Measurements from ENCODE around the gene SFTA2.
"Not testable (repeated sequence)": the region's sequence is repeated elsewhere in the genome, so short reads cannot be mapped to it uniquely, and the experiment has no call there.

SFTA2 gene

DNA sequence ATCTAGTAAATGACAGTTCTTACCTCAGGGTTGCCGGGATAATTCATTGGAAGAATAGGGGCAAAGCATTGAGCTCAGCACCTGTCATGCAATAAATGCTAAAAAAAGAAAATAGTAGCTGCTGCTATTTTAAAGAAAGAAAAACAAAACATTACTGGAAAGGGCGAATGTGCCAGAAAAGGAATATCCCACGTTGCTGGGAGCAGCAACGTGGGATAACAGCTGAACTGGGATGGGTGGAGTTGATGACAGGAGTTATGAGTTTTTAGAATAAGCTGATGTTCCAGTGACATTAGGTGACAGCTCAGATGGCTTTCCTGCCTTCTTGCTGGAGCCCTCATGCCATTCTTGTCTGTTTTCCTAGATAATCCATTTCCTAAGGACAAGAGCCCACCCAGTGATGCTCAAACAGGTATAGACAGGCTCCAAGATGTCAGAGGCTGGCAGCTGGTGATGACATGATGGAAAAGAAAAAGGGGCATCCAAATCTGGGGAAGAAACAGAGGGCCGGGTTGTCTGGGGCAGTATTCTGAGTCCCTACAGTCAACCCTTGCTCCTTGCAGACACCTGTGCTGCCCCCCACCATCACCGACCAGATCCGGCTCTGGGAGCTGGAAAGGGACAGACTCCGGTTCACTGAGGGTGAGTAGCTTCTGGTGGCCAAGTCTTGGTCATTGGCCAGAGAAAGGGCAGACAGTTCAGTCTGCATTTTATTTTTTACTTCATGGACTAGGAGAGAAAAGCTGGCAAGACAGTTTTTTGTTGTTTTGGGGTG is 19.0 kb downstream of the SFTA2 start:
- DNase-seq: no peak

DNA sequence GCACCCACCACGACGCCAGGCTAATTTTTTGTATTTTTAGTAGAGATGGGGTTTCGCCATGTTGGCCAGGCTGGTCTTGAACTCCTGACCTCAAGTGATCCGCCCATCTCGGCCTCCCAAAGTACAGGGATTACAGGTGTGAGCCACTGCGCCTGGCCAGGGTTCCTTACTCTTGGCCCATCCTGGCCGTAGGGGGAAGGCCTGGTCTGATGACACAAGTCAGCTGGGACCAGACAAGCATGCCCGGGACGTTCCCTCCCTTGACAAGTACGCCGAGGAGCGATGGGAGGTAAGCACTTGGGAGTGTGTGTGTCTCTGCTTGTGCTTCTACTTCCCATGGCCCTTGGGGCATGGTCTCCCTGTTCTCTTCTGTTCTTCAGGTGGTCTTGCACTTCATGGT is 21.5 kb downstream of the SFTA2 start:
- not testable (repeated sequence) for DNase-seq

DNA sequence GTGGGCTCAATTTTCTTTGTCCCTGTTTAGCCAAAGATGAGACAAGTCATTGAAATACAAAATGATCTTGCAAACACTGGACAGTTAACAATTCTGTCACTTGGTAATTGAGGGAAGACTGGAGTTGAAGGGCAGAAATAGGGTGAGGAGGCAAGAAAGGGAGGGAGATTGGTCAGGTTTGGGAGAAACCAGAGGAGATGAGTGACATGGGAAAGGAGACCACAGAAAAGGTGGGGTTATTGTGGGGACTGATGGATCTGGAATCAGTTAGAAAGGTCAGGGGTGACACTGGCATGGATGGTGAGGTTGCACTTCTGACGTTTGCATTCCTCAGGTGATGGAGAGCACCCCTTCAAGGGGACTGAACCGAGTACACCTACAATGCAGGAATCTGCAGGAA is 23.3 kb downstream of the SFTA2 start:
- DNase-seq: no peak

DNA sequence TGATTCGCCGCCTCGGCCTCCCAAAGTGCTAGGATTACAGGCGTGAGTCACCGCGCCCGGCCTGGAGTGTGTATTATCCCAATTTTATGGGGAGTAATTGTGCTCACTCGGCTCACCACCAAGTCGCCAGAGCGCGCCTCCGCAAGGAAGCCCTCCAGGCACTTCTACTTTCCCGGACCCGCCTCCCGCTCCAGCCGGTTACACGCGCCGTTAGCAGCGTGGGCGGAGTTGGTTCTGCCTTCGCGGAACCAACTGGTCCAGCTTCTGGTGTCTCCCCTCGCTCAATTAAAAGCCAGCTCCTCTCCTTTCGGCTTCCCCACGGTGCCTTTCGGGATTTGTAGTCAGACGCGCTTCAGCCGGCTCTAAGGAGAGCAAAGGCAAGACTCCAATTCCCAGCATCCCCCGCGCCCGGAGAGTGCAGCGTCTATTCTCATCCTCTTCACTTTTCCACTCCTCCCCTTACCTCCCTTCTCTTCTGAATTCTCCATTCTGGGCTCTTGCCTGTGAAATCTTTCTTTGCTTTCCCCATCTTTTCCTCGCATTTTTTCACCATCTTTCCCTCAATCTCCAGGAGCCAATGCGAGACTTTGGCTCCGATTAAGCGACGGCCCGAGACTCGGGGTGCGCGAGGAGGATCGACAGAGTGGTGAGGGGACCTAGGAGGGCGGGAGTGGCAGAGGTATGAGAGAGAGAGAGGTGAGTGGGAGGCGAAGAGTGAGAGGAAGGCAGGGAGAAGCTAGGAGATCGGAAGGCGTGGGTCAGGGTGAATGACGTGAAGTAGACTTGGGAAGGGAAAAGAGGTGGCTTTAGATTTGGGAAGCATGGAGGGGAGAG is 24.0 kb downstream of the SFTA2 start, which contains the start of gene GTF2H4:
Gene GTF2H4 (plus strand): TSS at position 450 of the 834 bp plus-strand sequence.
- peak; percentile 99 for DNase-seq

DNA sequence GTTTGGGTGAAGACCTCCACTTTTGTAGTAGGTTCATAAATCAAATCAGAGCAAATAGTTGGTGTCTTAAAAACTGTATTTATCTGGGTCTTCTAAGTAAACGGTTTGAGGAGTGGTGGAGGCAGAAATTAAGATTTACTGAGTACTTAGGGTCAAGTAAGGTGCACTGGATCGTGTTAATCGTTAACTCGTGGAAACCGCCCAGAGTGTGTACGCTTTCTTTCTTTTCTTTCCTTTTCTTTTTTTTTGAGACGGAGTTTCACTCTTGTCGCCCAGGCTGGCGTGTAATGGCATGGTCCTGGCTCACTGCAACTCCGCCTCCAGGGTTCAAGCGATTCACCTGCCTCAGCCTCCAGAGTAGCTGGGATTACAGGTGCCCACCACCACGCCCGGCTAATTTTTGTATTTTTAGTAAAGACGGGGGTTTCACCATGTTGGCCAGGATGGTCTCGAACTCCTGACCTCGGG is 24.6 kb downstream of the SFTA2 start:
- peak; percentile 6 for DNase-seq

DNA sequence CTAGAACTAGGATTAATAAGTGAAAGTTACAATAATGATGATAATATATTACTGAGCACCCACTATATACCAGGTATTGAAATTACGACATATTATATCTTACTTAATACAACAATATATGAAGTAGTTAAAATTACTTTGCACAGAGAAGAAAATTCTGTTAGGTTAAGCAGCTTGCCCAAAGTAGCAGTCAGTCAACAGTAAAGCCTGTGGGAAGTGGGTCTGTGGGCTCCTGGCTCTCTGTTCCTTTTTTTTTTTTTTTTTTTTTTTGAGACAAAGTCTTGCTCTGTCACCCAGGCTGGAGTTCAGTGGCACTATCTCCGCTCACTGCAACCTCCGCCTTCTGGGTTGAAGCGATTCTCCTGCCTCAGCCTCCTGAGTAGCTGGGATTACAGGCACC is 28.7 kb downstream of the SFTA2 start:
- no peak for DNase-seq

DNA sequence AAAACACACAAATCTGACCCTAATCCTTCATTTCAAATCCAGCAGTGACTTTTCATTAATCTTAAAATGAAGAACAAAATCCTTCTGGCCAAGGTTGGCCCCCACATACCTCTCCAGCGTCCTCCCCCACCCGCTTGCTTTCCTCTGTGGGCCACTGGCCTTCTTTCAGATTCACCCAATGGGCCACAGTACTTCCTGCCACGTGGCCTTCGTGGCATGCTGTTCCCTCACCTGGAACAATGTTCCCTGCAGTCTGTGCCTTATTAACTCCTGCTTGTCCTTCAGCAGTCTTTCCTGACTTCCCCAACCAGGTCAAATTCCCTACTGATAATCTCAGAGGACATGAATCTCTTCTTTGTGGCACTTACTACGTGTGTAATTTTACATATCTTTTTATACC is 29.3 kb downstream of the SFTA2 start:
- no peak for DNase-seq

DNA sequence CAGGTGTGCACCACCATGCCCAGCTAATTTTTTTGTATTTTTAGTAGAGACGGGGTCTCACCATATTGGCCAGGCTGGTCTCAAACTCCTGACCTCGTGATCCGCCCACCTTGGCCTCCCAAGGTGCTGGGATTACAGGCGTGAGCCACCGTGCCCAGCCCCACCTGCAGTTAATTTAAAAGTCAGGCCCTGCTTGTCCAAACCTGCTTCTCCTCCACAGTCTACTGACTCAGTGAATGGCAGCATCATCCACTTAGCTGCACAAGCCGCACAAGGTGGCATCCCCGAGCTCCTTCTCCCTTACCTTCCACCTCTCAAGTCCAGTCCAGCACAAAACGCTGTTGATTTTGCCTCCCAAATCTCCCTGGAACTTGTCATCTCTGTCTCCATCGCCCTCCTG is 29.8 kb downstream of the SFTA2 start:
- not testable (repeated sequence) for DNase-seq

DNA sequence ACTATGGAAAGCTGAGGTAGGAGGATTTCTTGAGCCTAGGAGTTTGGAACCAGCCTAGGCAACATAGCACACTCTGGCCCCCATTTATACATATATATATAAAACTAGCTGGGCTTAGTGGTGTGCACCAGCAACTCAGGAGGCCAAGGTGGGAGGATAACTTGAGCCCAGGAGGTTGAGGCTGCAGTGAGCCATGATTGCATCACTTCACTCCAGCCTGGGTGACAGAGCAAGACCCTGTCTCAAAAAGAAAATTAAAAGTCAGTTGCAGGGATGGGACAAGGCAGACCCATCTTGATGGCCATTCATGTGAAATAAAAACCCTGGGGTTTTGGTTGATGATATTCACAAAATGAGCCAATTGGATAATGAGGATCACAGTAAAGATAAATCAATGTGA is 30.5 kb downstream of the SFTA2 start:
- no peak for DNase-seq

DNA sequence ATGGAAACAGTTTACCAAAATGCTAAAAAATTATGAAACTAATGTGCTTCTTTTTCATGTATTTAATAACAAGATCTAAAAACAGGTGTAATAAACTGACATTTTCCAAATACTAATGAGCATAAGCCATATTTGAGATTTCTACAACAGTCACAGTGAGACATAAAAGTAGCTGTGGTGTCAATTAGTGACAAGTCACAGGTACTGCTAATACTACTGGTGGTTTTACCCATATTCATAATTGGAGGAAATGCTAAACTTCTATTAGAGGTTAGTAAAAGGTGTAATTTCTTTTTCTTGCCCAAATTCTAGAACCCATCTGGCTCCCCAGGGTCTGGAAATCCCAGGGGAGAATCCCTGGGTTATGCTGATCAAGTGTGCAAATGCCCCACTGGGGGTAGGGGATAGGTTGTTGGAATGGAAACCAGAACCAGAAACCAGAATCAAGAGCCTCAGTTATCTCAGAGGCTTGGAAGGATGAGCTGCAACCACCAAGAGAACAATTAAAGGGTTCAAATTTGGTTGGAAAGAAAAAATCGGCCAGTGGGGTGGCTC is 31.0 kb downstream of the SFTA2 start:
- no peak for DNase-seq

DNA sequence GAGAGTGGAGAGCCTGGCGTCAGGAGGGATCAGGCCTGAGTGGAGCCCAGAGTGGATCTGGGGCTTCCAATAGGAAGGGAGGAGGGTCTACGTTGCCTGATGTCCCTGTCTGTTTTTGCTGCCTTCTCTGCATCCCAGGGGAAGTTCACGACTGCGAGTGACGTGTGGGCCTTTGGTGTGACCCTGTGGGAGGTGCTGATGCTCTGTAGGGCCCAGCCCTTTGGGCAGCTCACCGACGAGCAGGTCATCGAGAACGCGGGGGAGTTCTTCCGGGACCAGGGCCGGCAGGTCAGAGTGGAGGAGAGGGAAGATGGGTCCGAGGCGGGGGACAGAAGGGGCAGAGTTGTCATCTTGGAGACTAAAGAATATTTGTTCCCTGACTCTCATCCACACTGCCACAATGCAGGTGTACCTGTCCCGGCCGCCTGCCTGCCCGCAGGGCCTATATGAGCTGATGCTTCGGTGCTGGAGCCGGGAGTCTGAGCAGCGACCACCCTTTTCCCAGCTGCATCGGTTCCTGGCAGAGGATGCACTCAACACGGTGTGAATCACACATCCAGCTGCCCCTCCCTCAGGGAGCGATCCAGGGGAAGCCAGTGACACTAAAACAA is 33.1 kb downstream of the SFTA2 start:
- DNase-seq: no peak

DNA sequence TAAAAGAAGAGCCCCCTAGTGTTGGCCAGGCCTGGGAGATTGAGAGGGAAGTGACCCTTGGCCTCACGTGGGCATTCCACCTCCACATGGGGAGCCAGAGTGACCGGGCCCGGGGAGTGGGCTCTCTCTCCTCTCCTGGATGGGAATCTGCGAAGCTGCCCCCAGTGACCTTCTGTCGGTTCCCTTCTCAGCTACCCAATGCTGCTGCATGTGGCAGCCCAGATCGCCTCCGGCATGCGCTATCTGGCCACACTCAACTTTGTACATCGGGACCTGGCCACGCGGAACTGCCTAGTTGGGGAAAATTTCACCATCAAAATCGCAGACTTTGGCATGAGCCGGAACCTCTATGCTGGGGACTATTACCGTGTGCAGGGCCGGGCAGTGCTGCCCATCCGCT is 34.1 kb downstream of the SFTA2 start:
- DNase-seq: no peak

DNA sequence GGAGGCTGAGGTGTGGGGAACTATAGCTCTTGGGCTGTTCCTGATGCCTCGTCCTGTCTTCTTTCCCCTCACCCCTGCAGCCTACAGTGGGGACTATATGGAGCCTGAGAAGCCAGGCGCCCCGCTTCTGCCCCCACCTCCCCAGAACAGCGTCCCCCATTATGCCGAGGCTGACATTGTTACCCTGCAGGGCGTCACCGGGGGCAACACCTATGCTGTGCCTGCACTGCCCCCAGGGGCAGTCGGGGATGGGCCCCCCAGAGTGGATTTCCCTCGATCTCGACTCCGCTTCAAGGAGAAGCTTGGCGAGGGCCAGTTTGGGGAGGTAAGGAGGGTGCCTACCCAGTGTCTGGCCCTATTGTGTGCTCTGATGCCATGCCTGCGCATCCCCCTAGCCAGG is 35.4 kb downstream of the SFTA2 start:
- no peak for DNase-seq

DNA sequence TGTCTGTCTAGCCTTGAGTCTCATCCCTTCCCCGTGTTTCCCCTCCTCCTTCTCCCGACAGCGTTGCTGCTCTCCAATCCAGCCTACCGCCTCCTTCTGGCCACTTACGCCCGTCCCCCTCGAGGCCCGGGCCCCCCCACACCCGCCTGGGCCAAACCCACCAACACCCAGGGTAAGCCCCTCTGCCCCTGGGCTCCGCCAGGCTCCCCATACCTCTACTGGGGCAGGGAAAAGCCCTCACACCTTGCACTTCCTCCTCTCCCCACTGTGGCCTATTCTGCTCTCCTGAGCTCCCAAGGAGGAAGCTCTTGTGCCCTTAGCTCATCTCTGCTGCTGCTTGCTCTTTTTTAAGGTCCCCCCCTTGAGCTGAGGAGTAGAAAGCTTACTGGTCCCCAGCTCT is 36.6 kb downstream of the SFTA2 start:
- DNase-seq: no peak

DNA sequence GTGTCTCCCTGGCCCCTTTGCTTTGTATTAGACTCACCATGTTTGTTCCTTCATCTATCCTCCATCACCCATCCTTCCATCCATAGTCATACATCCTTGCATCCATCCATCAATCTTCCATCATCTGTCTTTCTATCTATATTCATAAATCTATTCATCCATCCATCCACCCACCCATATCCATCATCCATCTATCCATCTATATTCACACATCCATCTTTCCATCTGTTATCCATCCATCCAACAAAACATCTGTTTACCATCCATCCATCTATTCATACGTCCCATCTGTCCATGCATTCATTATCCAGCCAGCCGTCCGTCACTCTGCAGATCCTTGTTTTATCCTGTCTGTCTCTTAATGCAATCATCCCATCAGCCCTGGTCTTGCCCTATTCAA is 37.0 kb downstream of the SFTA2 start:
- DNase-seq: no peak

DNA sequence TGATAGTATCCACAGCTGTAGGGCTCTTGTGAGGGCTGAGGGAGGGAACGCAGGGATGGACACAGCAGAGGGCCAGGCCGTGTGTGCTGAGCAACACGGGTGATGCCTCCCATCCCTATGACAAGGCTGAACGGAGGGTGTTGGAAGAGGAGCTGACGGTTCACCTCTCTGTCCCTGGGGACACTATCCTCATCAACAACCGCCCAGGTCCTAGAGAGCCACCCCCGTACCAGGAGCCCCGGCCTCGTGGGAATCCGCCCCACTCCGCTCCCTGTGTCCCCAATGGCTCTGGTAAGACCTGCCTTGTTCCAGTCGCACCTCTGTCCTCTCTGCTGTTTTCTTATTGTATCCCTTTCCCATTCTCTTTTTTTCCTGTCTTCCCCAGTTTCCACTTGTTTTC is 37.6 kb downstream of the SFTA2 start:
- no peak for DNase-seq

DNA sequence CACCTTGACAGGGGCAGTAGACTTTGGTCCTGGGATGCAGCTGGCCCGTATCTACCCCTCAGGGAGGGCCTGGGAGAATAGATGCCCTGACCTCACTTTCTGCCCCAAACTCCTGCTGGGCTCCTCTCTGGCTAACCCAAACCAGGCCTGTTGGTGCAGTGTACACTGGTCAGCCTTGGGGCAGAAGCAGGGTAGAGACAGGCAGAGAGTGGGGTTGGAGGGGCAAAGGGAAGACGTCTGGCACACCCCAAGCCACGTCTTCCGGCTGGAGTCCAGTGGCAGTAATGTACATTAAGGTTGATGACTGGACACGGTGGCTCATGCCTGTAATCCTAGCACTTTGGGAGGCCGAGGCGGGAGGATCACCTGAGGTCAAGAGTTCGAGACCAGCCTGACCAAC is 38.3 kb downstream of the SFTA2 start:
- no peak for DNase-seq

DNA sequence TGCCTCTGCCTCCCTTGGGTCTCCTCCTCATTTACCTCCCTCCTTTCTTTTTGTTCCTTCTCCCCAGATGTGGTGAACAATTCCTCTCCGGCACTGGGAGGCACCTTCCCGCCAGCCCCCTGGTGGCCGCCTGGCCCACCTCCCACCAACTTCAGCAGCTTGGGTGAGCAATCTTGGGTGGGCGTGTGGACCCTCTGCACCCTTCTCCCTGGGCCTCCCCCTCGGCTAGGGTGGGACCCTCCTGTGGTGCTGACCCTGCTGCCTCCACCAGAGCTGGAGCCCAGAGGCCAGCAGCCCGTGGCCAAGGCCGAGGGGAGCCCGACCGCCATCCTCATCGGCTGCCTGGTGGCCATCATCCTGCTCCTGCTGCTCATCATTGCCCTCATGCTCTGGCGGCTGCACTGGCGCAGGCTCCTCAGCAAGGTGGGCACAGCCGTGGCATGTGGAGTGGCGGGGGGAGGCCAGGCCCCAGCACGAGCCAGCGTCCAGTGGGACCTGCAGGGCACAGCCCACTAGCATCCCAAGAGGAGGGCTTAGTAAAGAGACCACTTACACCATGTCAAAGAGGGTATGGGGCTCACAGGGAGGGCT is 38.9 kb downstream of the SFTA2 start:
- no peak for DNase-seq

DNA sequence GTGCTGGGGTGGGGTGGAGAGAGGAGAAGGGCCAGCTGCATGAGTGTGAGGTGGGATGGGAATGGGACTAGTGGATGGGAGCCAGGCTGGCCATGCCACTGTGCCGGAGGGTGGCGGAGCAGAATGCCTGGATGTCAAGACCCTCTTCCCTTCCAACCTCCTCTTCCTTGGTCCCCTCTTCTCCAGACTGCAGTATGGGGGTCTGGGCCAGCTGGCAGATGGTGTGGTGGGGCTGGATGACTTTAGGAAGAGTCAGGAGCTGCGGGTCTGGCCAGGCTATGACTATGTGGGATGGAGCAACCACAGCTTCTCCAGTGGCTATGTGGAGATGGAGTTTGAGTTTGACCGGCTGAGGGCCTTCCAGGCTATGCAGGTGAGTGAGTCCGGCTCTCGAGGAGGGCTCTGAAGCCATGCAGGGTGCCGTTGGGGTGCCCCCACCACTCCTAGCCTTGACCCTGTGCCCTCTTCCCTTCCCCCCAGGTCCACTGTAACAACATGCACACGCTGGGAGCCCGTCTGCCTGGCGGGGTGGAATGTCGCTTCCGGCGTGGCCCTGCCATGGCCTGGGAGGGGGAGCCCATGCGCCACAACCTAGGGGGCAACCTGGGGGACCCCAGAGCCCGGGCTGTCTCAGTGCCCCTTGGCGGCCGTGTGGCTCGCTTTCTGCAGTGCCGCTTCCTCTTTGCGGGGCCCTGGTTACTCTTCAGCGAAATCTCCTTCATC is 40.0 kb downstream of the SFTA2 start:
- DNase-seq: no peak

DNA sequence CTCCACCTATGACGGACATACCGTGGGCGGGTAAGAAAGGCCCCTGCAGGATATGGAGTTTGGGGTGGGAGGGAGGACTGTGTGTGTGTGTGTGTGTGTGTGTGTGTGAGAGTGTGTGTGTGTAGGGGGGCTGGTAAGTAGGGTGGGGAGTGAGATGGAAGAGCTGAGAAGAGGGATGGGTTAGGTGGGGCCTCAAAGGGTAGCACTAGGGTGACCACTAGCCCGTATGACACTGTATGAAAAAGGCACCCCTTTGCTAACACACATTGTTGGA is 40.6 kb downstream of the SFTA2 start:
- no peak for DNase-seq

DNA sequence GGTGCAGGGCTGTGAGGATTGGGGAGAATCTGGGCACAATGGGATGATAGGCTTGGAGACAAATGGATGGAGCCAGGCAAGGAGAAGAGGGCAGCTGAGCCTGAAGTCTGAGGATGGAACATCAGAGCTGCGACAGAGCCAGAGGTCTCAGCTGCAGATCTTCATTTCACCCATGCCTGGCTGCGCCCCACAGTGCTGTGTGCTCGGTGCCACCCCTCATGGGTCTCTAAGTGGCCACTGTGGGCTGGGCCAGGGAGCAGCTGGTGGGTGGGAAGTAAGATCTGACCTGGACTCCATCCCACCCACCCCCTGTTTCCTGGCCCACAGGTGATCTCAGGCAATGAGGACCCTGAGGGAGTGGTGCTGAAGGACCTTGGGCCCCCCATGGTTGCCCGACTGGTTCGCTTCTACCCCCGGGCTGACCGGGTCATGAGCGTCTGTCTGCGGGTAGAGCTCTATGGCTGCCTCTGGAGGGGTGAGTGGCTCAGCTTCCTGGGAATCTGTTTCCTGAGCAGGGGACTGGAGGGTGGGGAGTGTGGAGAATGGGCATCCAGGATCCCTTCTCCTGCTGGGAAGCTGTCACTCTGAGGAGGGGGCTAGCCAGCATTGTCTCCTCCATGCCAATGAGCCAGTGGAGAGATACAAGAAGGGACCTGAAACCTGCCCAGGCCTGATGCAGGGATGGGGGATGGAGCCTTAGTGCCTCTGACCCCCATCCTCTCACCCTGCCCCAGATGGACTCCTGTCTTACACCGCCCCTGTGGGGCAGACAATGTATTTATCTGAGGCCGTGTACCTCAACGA is 41.1 kb downstream of the SFTA2 start:
- DNase-seq: no peak

Measured in kidney glomerular epithelial cell (primary cell).